Tibial nerve (tissue), 4 donors: ENCODE results near the gene NLGN2.

Experiments
- EP300 ChIP-seq, 2 donors: sonication (generic); formaldehyde crosslinking; IDR thresholded peaks; one replicate each; pipeline ENCODE4 v1.6.1; 2017; ENCODE audit warnings: antibody characterized with exemption in 2 of 2, mild to moderate bottlenecking in 1 of 2
- POLR2A ChIP-seq, 2 donors: fragments of 450-650 bp; IDR thresholded peaks; one replicate each; pipeline ENCODE4 v1.6.1; 2017; ENCODE audit warnings: antibody characterized with exemption in 2 of 2, mild to moderate bottlenecking in 2 of 2, moderate library complexity in 2 of 2
- TF ChIP-seq, protein P1 (sequence below), 5 experiments: fragments of 200-600 bp in 3 of 5; fragments of 450-650 bp in 2 of 5; sonication (generic) in 3 of 5; IDR thresholded peaks; one replicate each; pipeline ENCODE4 v1.5.1; 2016 to 2019; ENCODE audit warnings: antibody characterized with exemption in 5 of 5, mild to moderate bottlenecking in 3 of 5, moderate library complexity in 2 of 5

DNA sequence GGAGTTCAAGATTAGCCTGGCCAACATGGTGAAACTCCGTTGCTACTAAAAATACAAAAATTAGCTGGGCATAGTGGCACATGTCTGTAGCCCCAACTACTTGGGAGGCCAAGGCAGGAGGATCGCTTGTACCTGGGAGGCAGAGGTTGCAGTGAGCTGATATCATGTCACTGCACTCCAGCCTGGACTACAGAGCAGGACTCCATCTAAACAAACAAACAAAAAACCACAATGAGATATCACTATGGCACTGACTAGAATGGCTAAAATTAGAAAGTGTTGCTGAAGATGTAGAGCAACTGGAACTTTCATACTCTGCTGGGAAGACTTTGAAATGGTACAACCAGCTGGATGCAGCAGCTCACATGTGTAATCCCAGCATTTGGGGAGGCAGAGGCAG, 33.3 kb upstream of the NLGN2 start:
- TF ChIP-seq, protein P1, sequence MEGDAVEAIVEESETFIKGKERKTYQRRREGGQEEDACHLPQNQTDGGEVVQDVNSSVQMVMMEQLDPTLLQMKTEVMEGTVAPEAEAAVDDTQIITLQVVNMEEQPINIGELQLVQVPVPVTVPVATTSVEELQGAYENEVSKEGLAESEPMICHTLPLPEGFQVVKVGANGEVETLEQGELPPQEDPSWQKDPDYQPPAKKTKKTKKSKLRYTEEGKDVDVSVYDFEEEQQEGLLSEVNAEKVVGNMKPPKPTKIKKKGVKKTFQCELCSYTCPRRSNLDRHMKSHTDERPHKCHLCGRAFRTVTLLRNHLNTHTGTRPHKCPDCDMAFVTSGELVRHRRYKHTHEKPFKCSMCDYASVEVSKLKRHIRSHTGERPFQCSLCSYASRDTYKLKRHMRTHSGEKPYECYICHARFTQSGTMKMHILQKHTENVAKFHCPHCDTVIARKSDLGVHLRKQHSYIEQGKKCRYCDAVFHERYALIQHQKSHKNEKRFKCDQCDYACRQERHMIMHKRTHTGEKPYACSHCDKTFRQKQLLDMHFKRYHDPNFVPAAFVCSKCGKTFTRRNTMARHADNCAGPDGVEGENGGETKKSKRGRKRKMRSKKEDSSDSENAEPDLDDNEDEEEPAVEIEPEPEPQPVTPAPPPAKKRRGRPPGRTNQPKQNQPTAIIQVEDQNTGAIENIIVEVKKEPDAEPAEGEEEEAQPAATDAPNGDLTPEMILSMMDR (IDR thresholded peaks at IDR 0.05), result no peak
- TF ChIP-seq POLR2A (IDR thresholded peaks at IDR 0.05) (no peak), EP300 (IDR thresholded peaks at IDR 0.05) (no peak)
